NT2/D1 (cell line): ENCODE measurements around the gene NRF1.

ENCODE experiments used
- YY1 ChIP-seq: IDR thresholded peaks from 2 replicates; pipeline ENCODE4 v1.6.1; 2011; ENCODE audit not compliant: insufficient read length, insufficient read depth
- ZNF274 ChIP-seq: IDR thresholded peaks from 2 replicates; pipeline ENCODE4 v1.6.1; 2011; ENCODE audit warnings: mild to moderate bottlenecking, low read depth, low read length

DNA sequence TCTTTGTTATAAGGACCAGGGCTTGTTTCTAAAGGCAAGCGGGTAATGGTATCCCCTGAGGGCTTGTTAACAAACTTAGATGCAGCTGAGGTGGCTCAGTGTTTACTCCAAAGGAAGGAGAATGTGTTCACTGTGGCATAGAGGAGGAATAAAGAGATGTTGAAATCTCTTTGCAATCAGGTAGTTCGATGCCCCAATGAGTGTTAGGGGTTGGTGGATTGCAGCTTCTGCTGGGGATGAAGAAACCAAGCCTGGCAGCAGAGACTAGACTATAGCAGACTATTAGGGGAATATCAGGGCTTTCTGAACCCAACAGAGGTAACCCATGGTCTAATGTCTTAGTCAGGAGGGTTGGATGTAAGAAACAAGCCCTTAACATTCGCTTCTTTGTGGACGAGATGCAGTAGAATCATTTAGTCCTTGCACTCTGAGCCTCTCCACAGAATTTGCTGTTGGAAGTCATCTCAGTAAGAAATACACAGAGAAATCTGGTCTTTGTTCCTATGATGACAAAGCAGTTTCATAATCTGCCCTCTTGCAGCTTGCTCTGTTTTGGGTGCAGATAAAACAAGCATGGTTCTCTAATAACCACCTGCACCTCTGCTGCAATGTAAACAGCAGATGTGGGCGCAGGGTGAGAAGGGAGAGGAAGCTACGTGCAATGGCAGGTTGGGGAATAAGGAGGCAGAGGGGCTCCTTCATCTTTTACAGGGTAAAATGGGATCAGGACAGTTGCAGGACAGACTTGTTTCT lies 108.6 kb downstream of the NRF1 start:
- TF ChIP-seq YY1 (no peak), ZNF274 (no peak)
